Activated CD4-positive, CD25-positive, alpha-beta regulatory T cell treated with anti-CD3 and anti-CD28 coated beads, Interleukin-2, amount 50 U/mL, for 24 hours (primary cell): ENCODE measurements around the gene ARHGAP19.

ENCODE experiments used
- ATAC-seq, 2 donors: fragments of 150-1000 bp; cut with Tn5 transposase; one replicate each; pipeline ENCODE4 v1.10.0; 2021; ENCODE audit warnings: mild to moderate bottlenecking in 1 of 2, moderate library complexity in 1 of 2

The ARHGAP19 gene

GRCh38 chr10:97228130-97228774 lies 64.2 kb downstream of the ARHGAP19 start:
- ATAC-seq = no peak

DNA sequence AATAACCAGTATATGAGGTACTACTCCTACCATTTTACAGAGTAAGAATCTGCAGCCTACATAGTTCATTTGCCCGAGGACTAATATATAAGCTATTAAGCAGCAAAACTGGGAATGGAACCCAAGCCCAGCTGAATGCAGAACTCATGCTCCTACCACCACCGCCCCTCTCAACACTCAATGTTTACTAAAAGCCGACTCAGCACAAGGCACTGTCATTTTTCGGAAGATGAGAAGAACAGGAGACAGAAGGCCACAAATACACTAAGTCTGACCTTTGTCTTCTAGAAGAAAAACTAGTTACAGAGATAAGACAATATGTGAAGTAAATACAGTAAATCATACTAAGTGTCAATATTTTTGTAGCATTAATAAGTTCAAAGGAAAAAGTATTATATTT lies 66.0 kb downstream of the ARHGAP19 start:
- no peak for ATAC-seq

DNA sequence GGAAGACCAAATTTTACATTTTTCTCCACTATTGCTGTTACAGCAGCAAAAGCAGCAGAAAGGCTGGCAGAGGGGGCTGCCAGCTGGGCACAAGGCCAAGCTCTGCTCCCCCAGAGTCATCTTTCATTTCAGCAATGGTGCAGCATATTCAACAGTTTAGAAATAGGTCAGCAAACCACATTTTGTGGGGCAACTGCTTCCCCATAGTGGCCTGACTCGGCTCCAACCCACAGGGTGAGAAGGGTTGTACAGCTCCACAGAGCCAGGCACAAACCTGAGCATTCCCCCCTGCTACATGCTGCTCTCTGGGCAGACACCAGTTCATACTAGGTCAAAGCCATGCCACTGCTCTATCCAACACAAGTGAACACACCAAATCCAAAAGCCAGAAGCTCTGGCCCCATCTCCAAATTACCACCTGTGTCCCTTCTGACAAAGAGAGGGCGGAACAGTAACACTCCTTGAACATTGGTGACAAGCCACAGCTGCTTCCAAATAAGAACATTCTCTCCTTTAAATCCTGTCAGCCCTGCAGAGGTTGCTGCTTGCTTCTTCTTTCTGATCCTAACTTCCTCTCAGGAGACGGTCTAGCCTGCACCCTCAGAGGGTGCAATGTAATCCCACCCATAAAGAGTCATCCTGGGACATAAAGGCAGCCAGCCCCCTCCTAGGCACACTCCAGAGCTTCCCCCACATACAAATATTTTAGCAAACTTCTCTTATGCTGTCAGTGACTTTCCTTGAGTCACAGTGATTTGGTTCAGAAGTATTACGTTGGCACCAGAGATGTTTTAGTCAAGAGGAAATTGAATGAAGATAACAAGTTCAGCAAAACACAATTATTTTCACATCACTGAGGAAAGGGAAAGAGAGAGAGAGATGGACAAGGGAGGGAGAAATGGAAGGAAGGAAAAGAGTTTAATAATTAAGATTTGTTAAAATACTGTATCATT lies 67.7 kb downstream of the ARHGAP19 start:
- no peak for ATAC-seq

DNA sequence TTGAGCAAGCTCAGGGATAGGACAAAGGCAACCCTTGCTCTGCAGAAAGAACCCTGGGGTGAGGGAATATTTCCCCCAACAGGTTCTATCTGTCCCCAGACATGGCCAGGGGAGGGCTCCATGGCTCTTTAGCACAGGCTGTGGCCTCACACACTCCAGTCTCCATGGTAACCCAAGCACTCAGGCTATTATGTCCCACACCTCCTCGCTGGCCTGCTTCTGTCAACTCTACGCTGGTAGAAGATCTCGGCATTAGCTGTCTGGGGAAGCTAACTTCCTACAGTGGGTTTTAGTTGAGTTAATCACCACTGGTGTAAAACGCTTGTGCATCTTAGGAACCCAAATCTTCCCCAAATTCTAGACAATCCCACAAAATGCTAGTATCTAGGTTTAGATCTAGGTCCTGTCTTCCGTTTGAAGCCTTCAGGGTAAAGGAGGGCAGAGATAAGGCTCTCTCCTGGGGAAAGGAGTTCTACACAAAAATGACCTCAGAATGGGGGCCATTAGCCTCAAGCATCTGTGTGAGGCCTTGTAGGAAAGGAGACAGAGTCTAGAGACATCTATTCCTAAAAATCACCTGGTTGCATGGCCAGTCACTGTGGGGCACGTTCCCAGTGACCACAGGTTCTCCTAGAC lies 70.0 kb downstream of the ARHGAP19 start:
- no peak for ATAC-seq

DNA sequence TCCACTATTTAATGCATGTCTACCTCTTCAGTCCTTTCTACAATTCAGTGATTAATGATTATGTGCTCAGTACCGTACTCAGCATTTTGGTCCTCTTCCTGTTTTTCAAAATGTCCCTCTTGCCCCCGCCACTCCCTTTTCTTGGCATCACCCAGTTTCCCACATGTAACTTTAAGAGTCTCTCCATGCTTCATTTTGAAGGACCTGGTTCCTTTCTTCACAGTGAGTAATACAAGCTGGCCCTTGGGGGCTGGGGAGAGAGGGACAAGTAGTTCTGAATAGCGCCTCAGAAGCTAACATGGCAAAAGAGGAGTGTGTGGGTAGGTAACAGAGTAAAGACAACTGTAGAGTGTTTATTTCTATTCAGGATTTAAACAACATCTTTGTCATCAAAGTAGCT lies 72.1 kb downstream of the ARHGAP19 start:
- ATAC-seq = no peak

GRCh38 chr10:97217299-97217698 lies 75.1 kb downstream of the ARHGAP19 start:
- no peak for ATAC-seq

DNA sequence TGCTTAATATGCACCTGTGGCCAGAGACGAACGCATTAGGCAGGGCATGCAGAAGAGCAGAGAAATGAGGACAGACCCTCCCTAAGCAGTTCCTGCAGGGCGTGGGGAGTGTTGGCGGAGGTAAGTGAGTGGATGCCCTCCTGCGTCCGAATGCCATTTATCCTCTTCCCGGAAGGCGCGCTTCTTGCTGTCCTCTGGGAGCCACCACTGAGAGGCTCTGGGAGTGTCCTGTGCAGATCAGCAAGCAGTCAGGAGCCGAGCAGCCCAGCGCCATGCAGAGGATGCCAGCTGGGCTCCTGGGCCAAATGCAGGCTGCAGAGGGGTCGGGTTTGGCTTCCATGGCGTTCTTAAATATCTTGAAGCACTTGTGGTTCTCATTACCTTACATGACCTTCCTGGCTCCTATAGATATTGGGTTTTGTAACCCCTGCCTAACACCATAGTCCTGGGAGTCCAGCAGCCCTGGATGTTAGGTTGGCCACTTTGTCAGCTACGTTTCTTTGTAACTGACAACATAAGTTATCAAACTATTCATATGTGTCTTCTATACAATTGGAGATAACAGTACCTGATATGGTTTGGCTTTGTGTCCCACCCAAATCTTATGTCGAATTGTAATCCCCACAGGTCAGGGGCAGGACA lies 76.7 kb downstream of the ARHGAP19 start:
- ATAC-seq = no peak

DNA sequence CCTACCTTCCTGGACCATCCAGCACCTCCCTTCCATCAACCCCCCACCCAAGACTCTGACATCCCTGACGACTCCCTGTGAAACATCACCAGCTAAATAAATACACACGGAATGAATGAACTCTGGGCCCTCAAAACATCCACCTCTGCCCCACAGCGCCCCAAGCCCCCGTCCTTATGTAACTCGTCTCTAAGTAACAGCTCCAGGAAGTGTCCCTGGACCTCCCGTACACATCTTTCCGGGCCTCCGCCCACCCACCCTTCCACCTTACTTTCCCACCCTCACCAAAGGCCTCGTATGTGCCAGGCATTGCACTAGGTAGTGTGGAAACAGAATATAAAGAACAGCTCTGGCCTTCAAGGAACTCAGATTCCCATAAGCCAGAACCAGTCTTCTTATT lies 79.0 kb downstream of the ARHGAP19 start:
- ATAC-seq = no peak

- no peak for ATAC-seq
Observed at GRCh38 chr10:97211229-97211628, 81.2 kb downstream of the ARHGAP19 start.

GRCh38 chr10:97210543-97210960 lies 81.9 kb downstream of the ARHGAP19 start:
- ATAC-seq = peak in 1 of 2 donors; percentile 33

DNA sequence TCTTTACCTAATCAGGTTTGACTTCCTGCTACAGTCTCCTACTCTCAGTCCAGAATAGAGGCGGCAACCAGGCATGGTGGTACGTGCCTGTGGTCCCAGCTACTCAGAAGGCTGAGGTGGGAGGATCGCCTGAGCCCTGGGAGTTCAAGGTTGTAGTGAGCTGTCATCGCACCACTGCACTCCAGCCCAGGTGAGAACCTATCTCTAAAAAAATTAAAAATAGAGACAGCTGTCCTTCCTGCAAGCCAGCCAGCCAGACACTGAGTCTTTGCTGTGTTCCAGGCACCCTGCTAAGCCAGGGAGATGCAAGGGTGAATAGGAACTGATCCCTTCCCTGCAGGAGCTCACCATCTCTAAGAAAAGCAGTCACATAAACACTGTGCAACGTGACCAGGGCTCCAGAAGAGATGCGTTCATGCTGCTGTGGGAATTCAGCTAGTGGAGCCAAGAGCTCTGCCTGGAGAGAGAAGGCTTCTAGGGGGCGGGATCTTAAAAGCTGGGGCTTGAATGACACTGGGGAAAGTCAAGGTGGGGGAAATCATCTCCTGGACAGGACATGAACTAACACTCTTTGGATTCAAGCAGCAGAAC lies 84.6 kb downstream of the ARHGAP19 start:
- ATAC-seq = no peak

- no peak for ATAC-seq
Observed at GRCh38 chr10:97207131-97207530, 85.3 kb downstream of the ARHGAP19 start.

DNA sequence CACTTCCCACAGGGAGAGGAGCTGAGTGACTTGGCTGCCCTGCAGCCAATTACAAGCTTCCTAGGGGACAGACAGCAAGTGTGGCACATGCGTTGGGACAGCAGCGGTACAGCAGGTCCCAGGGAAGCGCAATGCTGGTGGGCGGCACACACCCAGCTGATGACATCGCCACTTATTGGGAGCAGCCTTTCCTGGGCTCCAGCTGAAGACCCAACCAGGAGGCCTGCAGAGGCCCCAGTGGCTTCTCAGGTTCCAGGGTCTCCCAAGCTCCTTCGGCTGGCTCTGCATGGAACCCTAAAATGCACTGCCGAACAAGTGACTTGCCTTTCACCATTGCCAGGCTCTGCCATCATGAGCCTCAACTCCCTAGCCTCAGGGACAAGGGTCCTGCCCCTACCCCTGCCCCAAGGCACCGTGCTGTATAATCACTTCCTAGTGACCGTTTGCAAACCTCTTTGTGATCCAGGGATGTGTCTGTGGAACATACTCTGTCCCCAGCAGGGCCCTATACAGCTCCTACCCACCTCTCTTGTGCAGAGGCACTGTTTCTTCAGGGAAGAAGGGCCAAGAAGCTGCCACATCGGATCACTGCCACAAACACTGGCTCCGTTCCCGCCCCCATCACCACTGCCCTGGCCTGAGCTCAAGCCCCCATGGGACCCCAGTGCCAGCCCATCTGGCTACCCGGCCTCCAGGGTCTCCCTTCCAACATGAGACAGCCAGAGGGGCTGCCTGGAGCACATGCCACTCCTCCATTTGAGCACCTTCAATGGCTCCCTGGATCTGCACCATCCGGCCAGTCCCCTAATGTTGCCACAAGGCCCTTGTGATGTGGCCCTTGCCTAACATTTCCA lies 87.4 kb downstream of the ARHGAP19 start:
- ATAC-seq = no peak

DNA sequence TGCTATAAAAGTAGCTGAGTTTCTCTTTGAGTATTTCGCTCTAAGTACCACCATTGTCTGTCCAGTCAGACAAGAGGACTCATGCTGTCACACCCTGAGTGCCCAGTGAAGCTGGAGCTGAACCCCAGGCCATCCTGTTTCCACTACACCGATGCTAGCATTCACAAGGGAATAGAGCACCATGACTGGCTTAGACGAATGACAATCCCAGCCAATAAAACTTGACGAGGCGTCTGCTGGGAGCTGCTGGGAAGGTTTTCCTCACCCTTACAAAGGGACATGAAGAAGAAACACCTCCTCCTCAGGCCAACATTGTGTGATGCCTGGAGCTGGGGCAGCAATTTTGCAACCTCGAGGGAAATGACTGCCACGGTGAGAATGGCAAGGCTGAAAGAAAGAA lies 89.2 kb downstream of the ARHGAP19 start:
- ATAC-seq = no peak

- ATAC-seq = no peak
Observed at GRCh38 chr10:97200616-97201015, 91.8 kb downstream of the ARHGAP19 start.

DNA sequence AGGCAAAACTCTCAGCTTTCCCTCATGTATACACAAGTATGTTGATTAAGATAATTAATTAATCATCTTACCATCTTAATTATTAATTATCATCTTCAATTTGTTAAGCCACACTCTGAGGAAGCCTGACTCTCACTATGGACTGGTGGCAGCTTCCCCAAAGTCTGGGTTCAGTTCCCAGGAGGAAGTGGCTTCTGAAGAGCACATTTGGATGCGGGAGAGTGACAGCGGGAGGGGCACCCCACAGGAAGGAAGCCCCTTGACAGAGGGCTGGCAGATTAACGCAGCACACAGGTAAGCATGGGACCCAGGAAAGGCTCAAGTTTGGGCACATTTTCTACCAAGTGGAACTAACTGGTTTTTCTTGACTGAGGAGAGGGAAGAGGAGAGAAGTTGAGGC lies 93.3 kb downstream of the ARHGAP19 start:
- ATAC-seq = no peak

DNA sequence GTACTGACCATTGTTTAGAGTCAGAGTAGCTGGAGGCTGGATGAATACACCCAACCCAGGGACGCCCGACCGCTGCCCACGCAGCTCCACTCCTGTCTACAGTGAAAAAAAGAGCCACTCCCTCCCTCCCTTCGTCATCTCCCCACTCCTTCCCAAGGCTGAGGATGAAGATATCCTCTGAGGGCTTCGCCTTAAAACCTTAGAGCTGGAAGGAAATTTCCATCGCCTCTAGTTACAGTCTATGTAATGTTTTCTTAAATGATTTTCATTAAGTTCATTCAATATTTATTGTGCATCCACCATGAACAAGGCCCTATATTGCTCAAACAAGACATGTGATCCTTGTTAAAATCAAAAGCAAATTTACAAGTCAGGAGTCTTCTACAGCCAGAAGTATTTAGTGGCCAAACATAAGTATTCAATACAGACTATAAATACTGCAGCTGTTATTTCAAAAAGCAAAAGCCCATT lies 95.4 kb downstream of the ARHGAP19 start:
- no peak for ATAC-seq

DNA sequence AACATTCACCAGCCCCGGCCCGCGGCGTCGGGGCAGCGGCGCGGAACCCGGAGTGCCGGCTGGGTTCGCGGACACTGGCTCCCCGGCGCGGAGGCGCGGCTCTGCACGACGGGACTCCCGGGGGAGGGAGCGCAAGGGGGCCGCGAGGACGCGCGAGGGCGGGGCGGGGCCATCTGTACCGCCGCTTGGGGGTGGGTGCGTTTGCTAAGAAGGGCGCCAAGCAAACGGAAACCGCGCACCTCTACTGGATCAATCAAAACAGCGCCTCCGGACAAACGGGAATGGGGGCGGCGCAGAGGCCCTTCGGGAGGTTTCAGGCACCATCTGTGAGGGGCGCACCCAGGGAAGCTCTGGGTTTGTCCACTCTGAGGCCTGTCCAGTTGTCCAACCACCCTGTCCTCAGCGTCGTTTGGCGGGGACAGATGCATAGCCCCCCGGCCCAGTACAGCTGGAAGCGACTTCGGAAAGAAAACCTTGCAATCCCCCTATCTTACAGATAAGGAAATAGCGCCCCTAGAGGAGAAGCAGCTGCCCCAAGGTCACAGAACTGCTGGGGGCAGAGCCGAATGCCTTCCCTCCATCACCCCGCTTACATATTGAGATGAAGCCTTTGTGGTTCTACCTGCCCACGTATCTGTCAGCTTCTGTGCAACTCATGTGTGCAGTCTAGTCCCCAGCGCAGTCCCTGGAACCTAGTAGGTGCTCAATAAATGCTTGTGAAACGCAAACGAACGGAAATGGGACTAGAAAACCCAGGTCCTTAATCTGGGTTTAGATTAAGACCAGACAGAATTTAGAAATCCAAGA lies 96.0 kb downstream of the ARHGAP19 start:
- ATAC-seq = peak; percentile 83 to 92

GRCh38 chr10:97195706-97196222 lies 96.7 kb downstream of the ARHGAP19 start:
- ATAC-seq = no peak

- no peak for ATAC-seq
Observed at GRCh38 chr10:97192952-97193435, 99.4 kb downstream of the ARHGAP19 start.
